Head of caudate nucleus (tissue), 42 donors: ENCODE results near the gene PRDM16.
"Not testable (repeated sequence)": the region's sequence is repeated elsewhere in the genome, so short reads cannot be mapped to it uniquely, and the experiment has no call there.

Experiments
- DNase-seq, 42 donors: peaks; one replicate each; pipeline versions ENCODE4 v3.0.0 to v3.0.0-alpha.2; 2020 to 2021; ENCODE audit warnings: mixed read lengths in 7 of 42
- intact Hi-C: fragments of 100-400 bp; cut with DNase I; formaldehyde crosslinking; loops from one replicate; pipeline ENCODE4 v1.15.0; 2022

Gene PRDM16

GRCh38 chr1:3282186-3282585, 213.2 kb downstream of the PRDM16 start:
- no peak for DNase-seq

DNA sequence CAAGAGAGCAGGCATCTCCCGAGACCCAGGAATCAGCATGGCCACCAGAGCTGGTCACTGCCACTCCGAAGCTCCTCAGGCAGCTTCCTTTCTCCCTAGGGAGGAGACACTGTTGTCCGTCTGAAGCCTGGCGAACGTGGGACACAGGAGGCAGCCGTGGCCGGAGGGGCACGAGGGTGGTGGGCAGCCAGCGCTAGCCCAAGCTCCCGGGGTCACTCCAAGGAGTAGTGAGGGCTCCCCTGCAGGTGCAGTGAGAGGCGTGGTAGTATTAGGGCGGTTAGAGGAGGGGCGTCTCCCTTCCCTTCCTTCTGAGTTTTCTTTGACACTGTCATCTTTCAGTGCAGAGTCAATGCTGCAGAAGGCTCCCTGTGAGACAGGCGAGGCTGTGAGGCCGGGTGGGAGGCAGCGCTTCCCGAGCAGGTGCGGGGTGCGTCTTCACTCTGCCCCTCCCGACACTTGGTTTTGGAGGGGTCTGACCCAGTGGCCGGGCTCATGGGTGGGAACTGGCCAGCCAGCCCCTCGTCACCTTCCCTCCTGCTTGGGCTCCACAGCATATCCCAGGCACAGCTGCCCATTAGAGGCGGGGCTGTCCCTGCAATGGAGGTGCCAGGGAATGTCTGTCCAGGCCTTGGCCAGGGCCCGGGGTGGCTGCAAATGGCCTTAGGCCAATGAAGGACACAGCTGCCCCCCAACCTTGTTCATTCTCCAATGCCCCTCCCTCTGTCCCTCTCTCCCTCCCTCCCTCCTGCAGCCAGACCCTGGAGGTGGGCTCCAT, 213.8 kb downstream of the PRDM16 start:
- no peak for DNase-seq
- intact Hi-C loops: loop anchor here (10.0 kb wide), 1 partner anchor 268 kb away; no protein-coding TSS in a partner anchor

More at GRCh38 chr1:3282186-3282585, 213.2 kb downstream of the PRDM16 start:
- intact Hi-C loops: loop anchor here (10.0 kb wide), 1 partner anchor 267 kb away; no protein-coding TSS in a partner anchor

DNA sequence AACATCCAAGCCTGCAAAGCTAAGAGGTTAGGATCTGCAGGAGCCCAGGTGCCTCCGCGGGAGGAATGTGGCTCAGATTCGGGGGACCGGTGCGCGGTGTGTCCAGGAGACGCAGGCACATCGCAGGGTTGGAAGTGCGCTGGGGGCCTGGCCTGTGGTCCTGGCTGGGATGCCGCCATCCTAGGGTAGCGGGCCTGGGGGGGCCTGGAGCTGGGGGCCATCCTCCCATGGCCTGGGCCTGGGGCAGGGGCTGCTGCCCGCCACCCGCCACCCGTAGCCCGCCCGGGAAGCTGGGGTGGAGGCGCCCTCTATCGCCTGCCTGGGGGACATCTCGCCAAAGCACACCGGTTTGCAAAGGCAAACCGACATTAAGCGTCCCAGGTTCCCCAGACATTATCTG, 214.8 kb downstream of the PRDM16 start:
- peak in 39 of 42 donors; percentile 19 to 87 (median 69) for DNase-seq
- intact Hi-C loops: loop anchor here (10.0 kb wide), 1 partner anchor 269 kb away; no protein-coding TSS in a partner anchor

DNA sequence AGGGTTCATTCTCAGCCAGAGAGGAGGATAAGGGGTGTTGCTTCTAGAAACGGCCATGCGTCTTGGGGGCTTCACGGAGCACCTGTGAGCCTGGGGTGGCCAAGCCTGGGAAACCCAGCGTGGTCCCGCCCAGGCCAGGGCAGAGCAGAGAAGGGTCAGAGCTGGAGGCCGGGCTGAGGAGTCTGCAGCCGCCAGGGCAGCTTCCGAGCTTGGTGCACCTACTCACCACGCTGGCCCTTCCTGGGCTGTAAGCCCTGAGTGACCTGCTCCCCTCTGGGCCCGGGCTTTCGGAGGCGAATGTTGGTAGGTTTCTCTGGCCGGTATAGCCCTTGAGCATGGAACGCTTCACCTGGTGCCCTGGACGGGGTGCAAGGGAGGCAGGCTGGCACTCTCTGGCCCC, 215.7 kb downstream of the PRDM16 start:
- DNase-seq: no peak
- intact Hi-C loops: loop anchor here (10.0 kb wide), 1 partner anchor 270 kb away; no protein-coding TSS in a partner anchor

DNA sequence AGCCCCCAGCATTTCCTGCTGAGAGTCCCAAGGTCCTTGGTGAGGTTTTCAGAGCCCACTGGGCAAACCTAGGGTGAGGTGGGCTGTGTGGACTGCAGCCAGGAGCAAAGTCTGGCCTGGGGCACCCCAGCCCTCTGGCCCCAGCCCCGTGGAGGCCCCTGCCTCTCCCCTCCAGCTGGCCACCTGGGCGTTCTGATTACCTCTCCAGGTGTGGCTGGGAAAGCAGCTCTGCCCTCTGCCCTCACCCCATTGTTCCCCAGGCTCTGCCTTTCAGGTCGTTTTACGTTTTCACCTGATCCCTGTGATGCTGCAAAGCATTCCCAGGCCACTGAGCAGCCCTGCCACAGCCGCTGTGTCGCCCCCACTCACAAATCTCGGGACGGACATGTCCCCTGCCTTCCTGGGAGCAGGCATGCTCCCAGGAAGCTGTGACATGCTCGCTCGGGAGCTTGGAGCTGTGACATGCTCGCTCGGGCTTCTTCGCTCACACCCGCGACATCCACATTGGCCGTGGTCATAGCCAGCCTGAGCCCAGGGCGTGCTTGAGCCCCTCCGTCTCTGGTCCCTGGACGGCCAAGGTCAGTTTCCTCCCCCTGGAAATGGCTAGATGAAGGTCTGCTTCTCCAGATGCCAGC, 216.2 kb downstream of the PRDM16 start:
- intact Hi-C loops: loop anchor here (10.0 kb wide), 1 partner anchor 270 kb away; no protein-coding TSS in a partner anchor
- no peak for DNase-seq

DNA sequence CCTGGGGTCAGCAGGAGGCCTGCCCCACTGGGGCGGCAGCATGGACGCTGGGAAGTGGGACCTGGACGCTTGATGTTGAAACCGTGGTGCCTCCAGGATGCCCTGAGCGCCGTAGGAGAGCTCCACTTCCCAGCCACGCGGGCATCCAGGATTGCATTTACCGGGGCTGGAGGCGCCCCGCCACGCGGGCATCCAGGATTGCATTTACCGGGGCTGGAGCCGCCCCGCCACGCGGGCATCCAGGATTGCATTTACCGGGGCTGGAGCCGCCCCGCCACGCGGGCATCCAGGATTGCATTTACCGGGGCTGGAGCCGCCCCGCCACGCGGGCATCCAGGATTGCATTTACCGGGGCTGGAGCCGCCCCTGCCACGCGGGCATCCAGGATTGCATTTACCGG, 218.1 kb downstream of the PRDM16 start:
- intact Hi-C loops: loop anchor here (10.0 kb wide), 1 partner anchor 272 kb away; no protein-coding TSS in a partner anchor
- not testable (repeated sequence) for DNase-seq

GRCh38 chr1:3287656-3288160, 218.7 kb downstream of the PRDM16 start:
- intact Hi-C loops: loop anchor here (10.0 kb wide), 1 partner anchor 273 kb away; no protein-coding TSS in a partner anchor
- no peak for DNase-seq

- intact Hi-C loops: loop anchor here (10.0 kb wide), 1 partner anchor 275 kb away; no protein-coding TSS in a partner anchor
- DNase-seq: no peak
These were observed 220.5 kb downstream of the PRDM16 start for GRCh38 chr1:3289502-3289901.

DNA sequence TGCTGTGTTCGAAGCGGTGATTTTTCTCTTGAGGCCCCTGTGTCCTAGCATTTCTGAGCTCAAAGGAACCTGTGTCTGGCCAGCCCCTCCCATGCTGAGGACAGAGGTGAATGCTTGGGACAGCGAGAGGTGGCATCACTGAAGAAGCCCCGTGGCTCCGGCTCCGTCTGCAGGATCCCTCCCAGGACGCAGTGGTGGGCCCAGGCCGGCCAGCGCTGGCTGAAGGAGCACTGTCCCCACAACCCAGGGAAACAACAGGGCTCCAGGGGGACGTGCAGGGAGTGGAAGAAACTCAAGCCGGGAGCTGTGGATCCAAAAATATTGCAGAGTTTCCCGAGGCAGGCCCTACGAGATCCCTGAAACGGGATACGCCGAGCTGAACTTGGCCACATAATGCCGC, 221.4 kb downstream of the PRDM16 start:
- intact Hi-C loops: no loop called here
- DNase-seq: no peak

GRCh38 chr1:3290915-3291314, 221.9 kb downstream of the PRDM16 start:
- intact Hi-C loops: no loop called here
- no peak for DNase-seq

- intact Hi-C loops: no loop called here
- DNase-seq: no peak
These were observed 223.2 kb downstream of the PRDM16 start for GRCh38 chr1:3292051-3292722.

DNA sequence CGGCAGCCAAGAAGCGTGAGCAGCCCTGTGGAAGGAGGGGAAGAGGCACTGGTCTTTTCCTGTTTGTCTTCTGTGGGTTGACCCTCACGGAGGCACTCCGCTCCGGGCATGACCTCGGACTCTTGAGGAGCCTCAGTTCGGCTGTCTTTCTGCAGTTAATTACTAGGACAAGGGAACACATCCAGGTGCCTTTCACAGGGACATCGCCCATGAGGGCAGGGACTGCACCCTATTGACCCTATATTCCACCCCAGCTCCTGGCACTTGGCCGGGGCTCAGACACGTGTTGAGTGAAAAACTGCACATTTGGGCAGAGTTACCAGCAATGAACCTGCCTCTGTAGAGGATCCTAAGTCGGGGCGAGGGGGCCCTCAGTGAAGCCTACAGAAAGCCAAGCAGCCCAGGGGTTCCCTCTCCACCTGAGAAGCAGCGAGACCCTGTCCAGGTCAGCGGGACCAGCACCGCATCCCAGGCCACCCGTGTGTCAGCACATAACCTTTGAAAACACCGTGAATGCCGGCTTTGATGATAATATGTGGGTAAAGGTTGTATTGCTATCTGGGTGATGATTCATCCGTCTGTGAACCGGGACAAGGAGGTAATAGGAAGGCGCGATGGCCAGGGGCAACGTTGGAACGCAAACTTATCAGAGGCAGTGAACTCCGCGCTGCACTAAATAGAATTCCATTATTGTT, 224.0 kb downstream of the PRDM16 start:
- no peak for DNase-seq
- intact Hi-C loops: no loop called here

DNA sequence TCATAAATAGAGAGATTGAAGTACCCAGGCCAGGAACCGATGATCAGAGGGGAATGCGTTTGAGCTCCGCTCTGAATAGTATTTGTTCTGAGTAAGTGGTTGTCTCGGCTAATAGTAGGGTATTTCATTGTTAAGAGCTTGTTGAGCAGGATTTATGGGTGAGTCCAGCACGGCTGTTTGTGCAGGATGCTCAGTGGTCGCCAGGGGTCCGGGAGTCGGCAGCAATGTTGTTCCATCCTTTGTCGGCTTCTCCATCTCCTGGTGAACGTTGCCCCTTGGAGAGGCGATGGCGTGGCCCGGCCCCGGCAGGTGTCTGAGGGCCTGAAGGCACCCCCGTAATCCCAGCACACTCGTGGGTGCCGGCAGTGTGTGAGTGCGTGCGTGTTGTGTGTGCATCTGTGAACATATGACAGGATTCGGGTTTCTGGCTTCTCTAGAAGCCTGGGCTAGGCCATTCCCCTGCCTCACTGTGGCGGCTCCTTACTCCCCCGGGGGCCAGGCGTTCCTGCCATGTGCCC, 224.6 kb downstream of the PRDM16 start:
- intact Hi-C loops: no loop called here
- no peak for DNase-seq

DNA sequence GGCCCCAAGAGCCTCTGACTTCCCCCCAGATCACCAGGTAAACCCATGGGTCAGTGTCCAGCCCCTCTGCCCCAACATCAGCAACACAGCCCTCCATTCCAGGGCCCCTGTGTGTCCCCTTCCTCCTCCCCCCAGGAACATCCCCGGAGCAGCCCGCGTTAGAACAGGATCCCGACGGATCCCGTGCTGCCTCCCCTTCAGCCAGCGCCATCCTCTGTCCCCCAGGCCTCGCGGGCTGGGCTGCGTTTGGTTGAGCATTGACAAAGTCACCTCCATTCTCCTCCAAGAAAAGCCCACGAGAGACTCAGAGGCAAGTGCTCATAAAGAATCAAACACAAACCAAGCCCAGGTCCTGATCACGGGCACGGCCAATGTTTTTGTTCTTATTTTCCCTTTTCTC, 225.4 kb downstream of the PRDM16 start:
- intact Hi-C loops: no loop called here

GRCh38 chr1:3295846-3296245, 226.8 kb downstream of the PRDM16 start:
- intact Hi-C loops: no loop called here
- DNase-seq: no peak

More for the DNA sequence above, 225.4 kb downstream of the PRDM16 start:
- no peak for DNase-seq

DNA sequence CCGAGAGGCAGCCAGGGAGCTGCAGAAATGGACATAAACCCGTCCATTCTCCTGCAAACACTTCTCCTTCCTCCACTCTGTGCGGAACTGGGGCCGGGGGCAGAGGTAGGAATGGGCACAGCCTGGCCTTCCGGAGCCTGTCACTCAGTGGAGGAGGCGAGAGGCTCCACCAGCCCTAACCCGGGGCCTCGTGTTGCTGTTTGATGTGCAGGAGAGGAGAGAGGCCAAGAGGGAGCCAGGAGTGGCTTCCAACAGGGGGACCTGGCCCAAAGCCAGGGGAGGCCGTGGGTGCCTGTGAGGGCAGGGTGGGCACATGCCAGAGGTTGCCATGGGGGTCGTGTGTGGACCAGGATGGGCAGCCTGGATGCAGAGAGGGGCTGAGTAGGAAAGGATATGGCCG, 227.3 kb downstream of the PRDM16 start:
- intact Hi-C loops: no loop called here
- no peak for DNase-seq

GRCh38 chr1:3296826-3297225, 227.8 kb downstream of the PRDM16 start:
- DNase-seq: no peak
- intact Hi-C loops: no loop called here

DNA sequence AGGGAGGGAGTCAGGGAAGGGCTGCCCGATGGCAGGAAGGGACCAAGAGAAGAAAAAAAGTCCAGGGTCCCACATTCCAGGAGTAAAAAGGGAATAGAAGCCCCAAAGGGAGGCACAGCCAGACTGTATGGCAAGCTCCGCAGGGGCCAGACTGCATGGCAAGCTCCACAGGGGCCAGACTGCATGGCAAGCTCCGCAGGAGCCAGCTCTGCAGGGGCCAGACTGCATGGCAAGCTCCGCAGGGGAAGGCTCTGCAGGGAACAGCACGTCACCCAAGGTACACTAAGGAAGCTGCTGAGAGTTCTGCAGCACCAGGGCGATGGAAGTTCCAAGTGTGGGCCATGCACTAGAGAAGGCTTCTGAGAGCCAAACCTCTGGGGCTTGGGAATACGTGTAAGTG, 228.8 kb downstream of the PRDM16 start:
- intact Hi-C loops: no loop called here

DNA sequence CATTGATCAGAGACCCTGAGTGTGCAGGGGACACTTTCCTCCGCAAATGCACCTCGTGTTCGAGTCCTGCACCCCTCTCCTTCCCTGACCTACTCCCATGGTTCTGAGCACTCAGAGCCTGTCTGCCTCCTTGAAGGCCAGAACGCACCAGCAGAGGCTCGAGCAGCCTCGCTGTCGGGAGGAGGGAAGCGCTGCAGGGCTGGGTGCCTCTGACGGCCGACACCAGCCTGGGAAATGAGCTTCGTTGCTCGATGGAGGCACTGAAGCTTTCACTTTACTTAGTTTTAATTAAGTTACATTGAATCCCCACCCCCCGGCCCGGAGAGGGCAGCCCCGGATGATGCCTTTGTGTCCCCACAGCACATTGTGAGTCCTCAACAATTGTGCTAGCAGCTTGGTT, 229.2 kb downstream of the PRDM16 start:
- DNase-seq: no peak
- intact Hi-C loops: no loop called here

More for the DNA sequence above, 228.8 kb downstream of the PRDM16 start:
- no peak for DNase-seq
